H1 (cell line): ENCODE measurements around the gene PTHLH. TPM values are rescaled to one million over a fixed set of nuclear protein-coding genes. Genes with fewer than 3 reads are reported as not detected.

Experiments
- CTCF ChIA-PET: fragments of 300-600 bp; sonication (Branson Sonifier 250); formaldehyde crosslinking; loops from one replicate; lab custom pipeline; 2021; ENCODE audit not compliant: partially characterized antibody; lab: Charles Lee
- POLR2A ChIA-PET: fragments of 300-600 bp; sonication (Branson Sonifier 250); formaldehyde crosslinking; loops from one replicate; lab custom pipeline; 2021; ENCODE audit warnings: inconsistent platforms; ENCODE audit not compliant: partially characterized antibody; lab: Charles Lee
- DNase-seq, 2 experiments: peaks; one replicate each; pipeline versions ENCODE4 v3.0.0 to v3.0.0-alpha.2; 2010 to 2022; ENCODE audit warnings: low spot score in 2 of 2, low read depth in 1 of 2, mixed read lengths in 1 of 2
- FAIRE-seq: peaks from 2 replicates; lab custom pipeline; 2011; peaks lifted over from hg19 to GRCh38; lab: Jason Lieb, UNC
- H2AFZ ChIP-seq: 2 replicates; pipeline ENCODE4 v1.8.1; 2012; ENCODE audit warnings: low read length, inconsistent platforms
- H2AK5ac ChIP-seq: 2 replicates; pipeline ENCODE4 v1.6.1; 2013; ENCODE audit warnings: low read depth, low read length
- H2BK120ac ChIP-seq: replicated peaks from 2 replicates; pipeline ENCODE3; 2013; ENCODE audit warnings: low read depth, low read length, inconsistent platforms
- H2BK12ac ChIP-seq: 2 replicates; pipeline ENCODE4 v1.6.1; 2013; ENCODE audit warnings: low read depth, low read length
- H2BK15ac ChIP-seq: 2 replicates; pipeline ENCODE4 v1.6.1; 2013; ENCODE audit warnings: low read length
- H2BK20ac ChIP-seq: 2 replicates; pipeline ENCODE4 v1.6.1; 2013; ENCODE audit warnings: low read length
- H2BK5ac ChIP-seq: 2 replicates; pipeline ENCODE4 v1.6.1; 2013; ENCODE audit warnings: low read depth, low read length
- H3K14ac ChIP-seq: 2 replicates; pipeline ENCODE4 v1.6.1; 2013; ENCODE audit warnings: inconsistent platforms; ENCODE audit not compliant: insufficient read length
- H3K18ac ChIP-seq: 2 replicates; pipeline ENCODE4 v1.6.1; 2013; ENCODE audit warnings: low read length; ENCODE audit errors: extremely low read depth
- H3K23ac ChIP-seq: 2 replicates; pipeline ENCODE4 v1.6.1; 2013; ENCODE audit warnings: inconsistent platforms; ENCODE audit not compliant: insufficient read length
- H3K23me2 ChIP-seq: 2 replicates; pipeline ENCODE4 v1.6.1; 2013; ENCODE audit warnings: low read depth, low read length
- H3K27ac ChIP-seq: 2 replicates; pipeline ENCODE4 v1.6.1; 2011; ENCODE audit warnings: low read depth, low read length, inconsistent platforms
- H3K27me3 ChIP-seq, 4 experiments: replicated peaks in 1 of 4; 1 replicate in 1 of 4; 2 replicates in 3 of 4; pipeline versions ENCODE4 v1.6.1 to v1.8.1; 2011 to 2013; ENCODE audit warnings: low read length in 3 of 4, mild to moderate bottlenecking in 3 of 4, inconsistent platforms in 2 of 4, mixed read lengths in 2 of 4, moderate library complexity in 1 of 4; ENCODE audit not compliant: control insufficient read depth in 3 of 4, insufficient read depth in 3 of 4; ENCODE audit errors: extremely low read depth in 1 of 4
- H3K36me3 ChIP-seq, 4 experiments: 2 replicates each; pipeline versions ENCODE4 v1.6.1 to v1.8.1; 2011 to 2013; ENCODE audit warnings: mild to moderate bottlenecking in 4 of 4, low read length in 3 of 4, moderate library complexity in 2 of 4, control low read depth in 1 of 4, inconsistent platforms in 1 of 4; ENCODE audit not compliant: insufficient read depth in 4 of 4, control insufficient read depth in 2 of 4
- H3K4ac ChIP-seq: replicated peaks from 2 replicates; pipeline ENCODE3; 2013; ENCODE audit warnings: low read length, low read depth, mixed read lengths, inconsistent platforms; ENCODE audit not compliant: insufficient read length
- H3K4me1 ChIP-seq, 4 experiments: replicated peaks in 1 of 4; 1 replicate in 1 of 4; 2 replicates in 3 of 4; pipeline versions ENCODE4 v1.6.1 to v1.8.1; 2011 to 2013; ENCODE audit warnings: low read length in 3 of 4, inconsistent platforms in 2 of 4, mixed read lengths in 1 of 4; ENCODE audit not compliant: insufficient read depth in 4 of 4, control insufficient read depth in 3 of 4
- H3K4me2 ChIP-seq, 2 experiments: 2 replicates each; pipeline versions ENCODE4 v1.6.1 to v1.8.1; 2011 to 2013; ENCODE audit warnings: low read depth in 2 of 2, low read length in 2 of 2, control low read depth in 1 of 2, inconsistent platforms in 1 of 2, mild to moderate bottlenecking in 1 of 2; ENCODE audit not compliant: insufficient read depth in 1 of 2
- H3K4me3 ChIP-seq, 4 experiments: fragments of 200-600, 300-600 bp in 1 of 4; sonication (generic), shearing (Covaris generic), sonication (Bioruptor Twin) in 1 of 4; 2 replicates each; pipeline versions ENCODE4 v1.5.1 to v1.8.1; 2011 to 2016; ENCODE audit warnings: low read length in 4 of 4, low read depth in 3 of 4, control low read depth in 2 of 4, inconsistent platforms in 2 of 4, mild to moderate bottlenecking in 2 of 4, mixed read lengths in 1 of 4, moderate library complexity in 1 of 4; ENCODE audit not compliant: insufficient read depth in 2 of 4; ENCODE audit errors: extremely low read depth in 1 of 4
- H3K56ac ChIP-seq: replicated peaks from 2 replicates; pipeline ENCODE3; 2013; ENCODE audit warnings: low read depth, mild to moderate bottlenecking, mixed read lengths, low read length, inconsistent platforms; ENCODE audit not compliant: insufficient read length
- H3K79me1 ChIP-seq: 2 replicates; pipeline ENCODE4 v1.6.1; 2013; ENCODE audit warnings: low read depth, low read length, control low read depth
- H3K79me2 ChIP-seq, 2 experiments: 2 replicates each; pipeline versions ENCODE4 v1.6.1 to v1.8.1; 2012 to 2013; ENCODE audit warnings: low read length in 2 of 2, mild to moderate bottlenecking in 2 of 2, inconsistent platforms in 1 of 2; ENCODE audit not compliant: insufficient read depth in 2 of 2, control insufficient read depth in 1 of 2
- H3K9ac ChIP-seq, 4 experiments: replicated peaks in 1 of 4; 1 replicate in 1 of 4; 2 replicates in 3 of 4; pipeline versions ENCODE4 v1.6.1 to v1.8.1; 2011 to 2013; ENCODE audit warnings: low read depth in 3 of 4, low read length in 3 of 4, control low read depth in 2 of 4, mild to moderate bottlenecking in 2 of 4, moderate library complexity in 2 of 4, inconsistent platforms in 1 of 4; ENCODE audit errors: extremely low read depth in 1 of 4
- H3K9me3 ChIP-seq, 2 experiments: 2 replicates each; pipeline versions ENCODE4 v1.6.1 to v1.8.1; 2012 to 2013; ENCODE audit warnings: mild to moderate bottlenecking in 2 of 2, moderate library complexity in 2 of 2, control low read depth in 1 of 2, inconsistent platforms in 1 of 2, low read depth in 1 of 2, low read length in 1 of 2, mixed read lengths in 1 of 2; ENCODE audit not compliant: insufficient read depth in 2 of 2
- H4K20me1 ChIP-seq, 2 experiments: replicated peaks in 1 of 2; 2 replicates each; pipeline versions ENCODE3 to v1.8.1; 2011 to 2013; ENCODE audit warnings: inconsistent platforms in 2 of 2, low read length in 2 of 2, mild to moderate bottlenecking in 1 of 2; ENCODE audit not compliant: insufficient read depth in 2 of 2, control insufficient read depth in 1 of 2
- H4K5ac ChIP-seq: 2 replicates; pipeline ENCODE4 v1.6.1; 2013; ENCODE audit warnings: low read length, low read depth, mixed read lengths, inconsistent platforms; ENCODE audit not compliant: insufficient read length
- H4K8ac ChIP-seq: 2 replicates; pipeline ENCODE4 v1.8.0; 2013; ENCODE audit warnings: mild to moderate bottlenecking, moderate library complexity, low read length, inconsistent platforms; ENCODE audit not compliant: insufficient read depth; ENCODE audit errors: extremely low read depth
- H4K91ac ChIP-seq: replicated peaks from 2 replicates; pipeline ENCODE3; 2013; ENCODE audit warnings: low read length, mixed read lengths, inconsistent platforms; ENCODE audit not compliant: insufficient read length
- BRCA1 ChIP-seq: IDR thresholded peaks from 2 replicates; pipeline ENCODE4 v1.6.1; 2012; ENCODE audit warnings: low read depth, low read length, improper control_type of control experiment
- EP300 ChIP-seq, 2 experiments: IDR thresholded peaks; 1 replicate in 1 of 2; 2 replicates in 1 of 2; pipeline ENCODE4 v1.6.1; 2011 to 2012; ENCODE audit warnings: low read depth in 2 of 2, low read length in 2 of 2, mild to moderate bottlenecking in 2 of 2, borderline replicate concordance in 1 of 2, inconsistent platforms in 1 of 2, moderate library complexity in 1 of 2
- GTF2F1 ChIP-seq: IDR thresholded peaks from 2 replicates; pipeline ENCODE4 v1.6.1; 2012; ENCODE audit warnings: low read depth, low read length, improper control_type of control experiment, borderline replicate concordance
- KDM5A ChIP-seq: fragments of 200-600 bp; IDR thresholded peaks from 2 replicates; pipeline ENCODE4 v1.7.1; 2012; ENCODE audit warnings: mild to moderate bottlenecking, low read length, inconsistent platforms, mixed read lengths
- PHF8 ChIP-seq: fragments of 200-600 bp; sonication (generic); conservative IDR thresholded peaks from 2 replicates; pipeline ENCODE4 v1.7.1; 2012; ENCODE audit warnings: low read depth, mild to moderate bottlenecking, inconsistent platforms, low read length, moderate library complexity
- POLR2AphosphoS5 ChIP-seq: IDR thresholded peaks from 2 replicates; pipeline ENCODE4 v1.6.1; 2011; ENCODE audit warnings: low read depth, low read length
- RBBP5 ChIP-seq: IDR thresholded peaks from 2 replicates; pipeline ENCODE4 v1.7.1; 2012; ENCODE audit warnings: low read depth, mild to moderate bottlenecking, inconsistent platforms, low read length, moderate library complexity, borderline replicate concordance
- RNF2 ChIP-seq: fragments of 200-900, 300-1000 bp; sonication (generic); IDR thresholded peaks from 2 replicates; pipeline ENCODE4 v1.7.1; 2016; ENCODE audit warnings: borderline replicate concordance, low read depth, mild to moderate bottlenecking, antibody characterized with exemption, low read length; ENCODE audit not compliant: poor library complexity, severe bottlenecking; ENCODE audit errors: missing control alignments
- SP1 ChIP-seq: IDR thresholded peaks from 2 replicates; pipeline ENCODE4 v1.6.1; 2011; ENCODE audit warnings: low read depth, low read length
- SP2 ChIP-seq: IDR thresholded peaks from 2 replicates; pipeline ENCODE4 v1.6.1; 2012; ENCODE audit warnings: mild to moderate bottlenecking, low read length, inconsistent platforms
- TBP ChIP-seq: IDR thresholded peaks from 2 replicates; pipeline ENCODE4 v1.6.1; 2011; ENCODE audit warnings: low read depth, low read length, improper control_type of control experiment
- TEAD4 ChIP-seq: IDR thresholded peaks from 2 replicates; pipeline ENCODE4 v1.6.1; 2012; ENCODE audit warnings: low read depth, low read length, inconsistent platforms, mixed read lengths
- WGBS, 2 experiments: shearing (Covaris generic) in 1 of 2; methylation state at CpG; one replicate each; pipeline versions ENCODE4 v1.1.6 to v1.1.7; 2013 to 2015; ENCODE audit warnings: low lambda C conversion rate in 2 of 2, mixed read lengths in 2 of 2, inconsistent platforms in 1 of 2, low coverage in 1 of 2, missing lambda C conversion rate in 1 of 2; ENCODE audit not compliant: insufficient replicate concordance in 2 of 2, insufficient coverage in 1 of 2, insufficient read length in 1 of 2; ENCODE audit errors: extremely low coverage in 1 of 2, missing lambda C conversion rate in 1 of 2; 5-methylcytosine and 5-hydroxymethylcytosine counted together
- polyA plus RNA-seq, 7 experiments: library from polyadenylated mRNA; depleted of rRNA in 3 of 7; stranded (reverse) in 5 of 7; unstranded in 2 of 7; fragments of >200 nt in 5 of 7; fragments of 200-250 nt in 2 of 7; gene quantifications; 1 replicate in 5 of 7; 2 replicates in 1 of 7; 4 replicates in 1 of 7; pipeline versions ENCODE4 v1.2.1 to v1.2.3, GENCODE V29; 2011 to 2013; ENCODE audit warnings: missing spikeins in 2 of 7, mixed read lengths in 2 of 7
- total RNA-seq: library from RNA; stranded (reverse); fragmentation: NEBNext Ultra II Directional; extraction: Animal tissue kit (Norgen Biotek cat#: 25700); gene quantifications from 2 replicates; pipeline ENCODE4 v1.2.1, GENCODE V29; 2021

Gene PTHLH
- total and polyA plus RNA-seq, 2 of the 8 experiments (the other 6 are each of a cell fraction or from before 2014, with no cell fraction given), result 0.32 TPM; not detected in 1

DNA sequence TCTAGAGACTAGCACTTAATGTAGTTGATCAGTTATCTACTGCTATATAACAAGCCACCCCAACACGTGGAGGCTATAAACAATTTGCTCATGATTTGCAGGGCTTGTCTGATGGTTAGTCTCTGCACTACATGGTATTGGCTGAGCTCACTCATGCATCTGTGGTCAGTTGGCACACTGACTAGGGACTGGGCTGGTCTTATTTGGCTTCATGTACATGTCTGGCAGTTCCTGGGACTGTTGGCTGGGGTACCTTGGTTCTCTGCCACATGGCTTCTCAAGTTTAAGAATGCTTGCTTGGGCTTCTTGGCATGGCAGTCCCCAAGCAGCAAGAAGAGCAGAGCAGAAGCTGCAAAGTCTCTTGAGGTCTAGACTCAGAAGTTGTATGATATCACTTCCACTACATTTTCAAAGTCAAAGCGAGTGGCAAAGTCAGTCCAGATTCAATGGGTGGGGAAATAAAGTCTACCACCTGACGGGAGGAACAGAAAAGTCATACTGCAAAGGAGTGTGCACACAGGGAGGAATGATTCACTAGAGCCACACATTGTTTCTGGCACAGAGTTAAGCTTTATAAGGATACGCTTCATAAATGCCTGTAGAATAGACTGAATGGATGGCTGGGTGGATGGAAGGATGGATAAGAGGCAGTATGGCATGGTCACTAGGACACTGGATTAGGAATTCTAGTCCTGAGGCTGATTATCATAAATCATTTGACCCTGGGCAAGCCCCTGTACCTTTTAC is 44.8 kb upstream of the PTHLH start:
- Histone ChIP-seq H2BK12ac (no peak overlapping the region), H3K27ac (no peak overlapping the region), H3K79me2 (no peaks in the 10 kb centered on the region), H3K23me2 (no peaks in the 10 kb centered on the region), H2BK120ac (no peak overlapping the region), H4K20me1 (no peaks in the 10 kb centered on the region), H3K56ac (no peak overlapping the region), H2BK20ac (no peak overlapping the region), H4K8ac (no peak overlapping the region), H4K91ac (no peak overlapping the region), H3K23ac (no peak overlapping the region), H4K5ac (no peak overlapping the region), H2AK5ac (no peak overlapping the region), H3K4me1 (no peaks in the 10 kb centered on the region), H3K79me1 (no peaks in the 10 kb centered on the region), H2BK15ac (no peak overlapping the region), H3K27me3 (no peaks in the 10 kb centered on the region), H3K9me3 (no peaks in the 10 kb centered on the region), H3K9ac (no peak overlapping the region), H2BK5ac (no peak overlapping the region), H3K18ac (no peak overlapping the region), H3K36me3 (no peaks in the 10 kb centered on the region), H3K14ac (no peak overlapping the region), H3K4ac (no peak overlapping the region), H3K4me3 (no peak overlapping the region), H2AFZ (no peak overlapping the region), H3K4me2 (no peak overlapping the region)
- FAIRE-seq (no peak), DNase-seq (no peak)
- WGBS, 2 experiments, result 93% methylated on average over 4 of the region's 4 CpGs; no CpG with 5 or more reads in 1 of the 2 experiments
- TF ChIP-seq TEAD4 (no peak), GTF2F1 (no peak), TBP (no peak), PHF8 (no peak), SP1 (no peak), RBBP5 (no peak), RNF2 (no peak), SP2 (no peak), BRCA1 (no peak), EP300 (IDR thresholded peaks at IDR 0.05; ENCODE audit: borderline replicate concordance in 1 of 2, low read depth in 2 of 2, low read length in 2 of 2) (no peak), KDM5A (no peak), POLR2AphosphoS5 (no peak)
- CTCF ChIA-PET, result interaction anchor here (1.2 to 1.8 kb wide), 2 partner anchors 9 to 16 kb away, joined by 4 to 5 read pairs; no protein-coding TSS in a partner anchor
- POLR2A ChIA-PET, result no interaction called here
